ENCODE measurements around the gene SPDYE6. TPM values are rescaled to one million over a fixed set of nuclear protein-coding genes. Genes with fewer than 3 reads are reported as not detected.
A peak's percentile ranks its signal among the peaks of the same experiment; 100 is the strongest.
"Not testable (repeated sequence)": the region's sequence is repeated elsewhere in the genome, so short reads cannot be mapped to it uniquely, and the experiment has no call there.

The SPDYE6 gene
- total RNA-seq, 4 donors from 2014 or later: not detected

- 76 to 88% methylated on average over 8 to 11 of the region's 11 CpGs for WGBS, 2 donors
These were observed 51.6 kb downstream of the SPDYE6 start for GRCh38 chr7:102304668-102305067.

GRCh38 chr7:102303669-102304422 lies 52.4 kb downstream of the SPDYE6 start:
- no peak for DNase-seq
- Histone ChIP-seq H3K4me3 (replicated peaks in 1 of 3) (no peak overlapping the region), H3K36me3 (no peaks in the 10 kb centered on the region), H3K4me1 (peaks cover 20 to 29% of the 10 kb centered on the region in 2 donors), H3K27me3 (no peaks in the 10 kb centered on the region), H3K9me3 (no peaks in the 10 kb centered on the region), H3K27ac (no peak overlapping the region)
- intact Hi-C loops (cut with DNase I): no loop called here
- 83 to 89% methylated on average over 8 to 11 of the region's 13 CpGs for WGBS, 2 donors
- TF ChIP-seq CTCF (IDR thresholded peaks at IDR 0.05) (no peak), POLR2A (IDR thresholded peaks at IDR 0.05) (no peak)

More at GRCh38 chr7:102304668-102305067, 51.6 kb downstream of the SPDYE6 start:
- intact Hi-C loops (cut with DNase I): no loop called here
- no peak for DNase-seq
- peaks cover 20 to 29% of the 10 kb centered on the region in 2 donors for H3K4me1 ChIP-seq
- H3K27me3 ChIP-seq: no peaks in the 10 kb centered on the region
- TF ChIP-seq CTCF (IDR thresholded peaks at IDR 0.05): no peak
- no peaks in the 10 kb centered on the region for H3K36me3 ChIP-seq
- no peaks in the 10 kb centered on the region for H3K9me3 ChIP-seq
- H3K27ac ChIP-seq: peak overlapping the region in 1 of 3 donors; percentile 12
- no peak overlapping the region for H3K4me3 ChIP-seq (replicated peaks in 1 of 3)

GRCh38 chr7:102302025-102302424 lies 54.2 kb downstream of the SPDYE6 start:
- H3K36me3 ChIP-seq: no peaks in the 10 kb centered on the region
- H3K4me3 ChIP-seq (replicated peaks in 1 of 3): no peak overlapping the region
- 40 to 61% methylated on average over 2 to 3 of the region's 6 CpGs for WGBS, 2 donors
- peak; percentile 77 to 84 for DNase-seq
- TF ChIP-seq POLR2A (IDR thresholded peaks at IDR 0.05): no peak
- TF ChIP-seq CTCF (IDR thresholded peaks at IDR 0.05): no peak
- peak overlapping the region; percentile 48 to 60 (median 58) for H3K27ac ChIP-seq
- H3K9me3 ChIP-seq: no peaks in the 10 kb centered on the region
- peaks cover 12 to 22% of the 10 kb centered on the region in 2 donors for H3K4me1 ChIP-seq
- no peaks in the 10 kb centered on the region for H3K27me3 ChIP-seq
- intact Hi-C loops (cut with DNase I): no loop called here

GRCh38 chr7:102301367-102301766 lies 54.9 kb downstream of the SPDYE6 start:
- H3K27me3 ChIP-seq; H3K4me3 ChIP-seq (replicated peaks in 1 of 3); DNase-seq; H3K9me3 ChIP-seq; intact Hi-C loops (cut with DNase I); H3K36me3 ChIP-seq: not testable (repeated sequence)
- Histone ChIP-seq H3K4me1 (peaks cover 6 to 16% of the 10 kb centered on the region in 2 donors), H3K27ac (peak overlapping the region; percentile 38 to 73 (median 48))
- WGBS, 2 donors: 85 to 86% methylated on average over 11 to 13 of the region's 14 CpGs

- TF ChIP-seq POLR2A (IDR thresholded peaks at IDR 0.05) (no peak), CTCF (IDR thresholded peaks at IDR 0.05) (peak; percentile 18 to 68 (median 50))
- H3K4me1 ChIP-seq: peaks cover 5 to 15% of the 10 kb centered on the region in 2 donors
- peak overlapping the region; percentile 38 to 73 (median 48) for H3K27ac ChIP-seq
- no peaks in the 10 kb centered on the region for H3K27me3 ChIP-seq
- H3K9me3 ChIP-seq: no peaks in the 10 kb centered on the region
- intact Hi-C loops (cut with DNase I): no loop called here
- no peaks in the 10 kb centered on the region for H3K36me3 ChIP-seq
- 65 to 80% methylated on average over 1 to 22 of the region's 84 CpGs for WGBS, 2 donors
- DNase-seq: peak; percentile 74 to 83
- H3K4me3 ChIP-seq (replicated peaks in 1 of 3): peak overlapping the region in 1 of 3 donors; percentile 3
These were observed 55.5 kb downstream of the SPDYE6 start for GRCh38 chr7:102300643-102301221.

Data from thyroid gland (tissue), 4 donors.